Endothelial cell of umbilical vein (primary cell): ENCODE measurements around the gene PRR7. TPM values are rescaled to one million over a fixed set of nuclear protein-coding genes. Genes with fewer than 3 reads are reported as not detected.

Experiments used
- BruUV-seq: library from RNA; stranded (reverse); fragments of 400-500 nt; replicated peaks from 2 replicates; lab custom pipeline; 2021; lab: Mats Ljungman, UMichigan
- CTCF ChIA-PET: fragments of 300-600, 350-600 bp; sonication (Branson Sonifier 250); formaldehyde crosslinking; loops from one replicate; lab custom pipeline; 2021; ENCODE audit warnings: antibody characterized with exemption, inconsistent platforms; lab: Charles Lee
- POLR2A ChIA-PET: fragments of 300-600, 350-600 bp; sonication (Branson Sonifier 250); formaldehyde crosslinking; loops from one replicate; lab custom pipeline; 2021; ENCODE audit warnings: antibody characterized with exemption, inconsistent platforms; lab: Charles Lee
- DNase-seq: peaks from one replicate; pipeline ENCODE4 v3.0.0-alpha.2; 2011; ENCODE audit warnings: low read depth, low spot score
- FAIRE-seq: peaks from 2 replicates; lab custom pipeline; 2011; peaks lifted over from hg19 to GRCh38; lab: Jason Lieb, UNC
- H2AFZ ChIP-seq: 2 replicates; pipeline ENCODE4 v1.6.0; 2012; ENCODE audit warnings: low read depth, low read length, control low read depth, inconsistent platforms
- H3K27ac ChIP-seq: 2 replicates; pipeline ENCODE4 v1.5.1; 2011; ENCODE audit warnings: low read depth, mild to moderate bottlenecking, control low read depth, low read length, moderate library complexity; ENCODE audit not compliant: insufficient read depth
- H3K27me3 ChIP-seq, 2 experiments: 2 replicates each; pipeline versions ENCODE4 v1.6.0 to v1.6.1; 2011; ENCODE audit warnings: low read length in 2 of 2, mixed read lengths in 1 of 2; ENCODE audit not compliant: control insufficient read depth in 2 of 2, insufficient read depth in 2 of 2
- H3K36me3 ChIP-seq, 2 experiments: 2 replicates in 1 of 2; 3 replicates in 1 of 2; pipeline ENCODE4 v1.5.1; 2011; ENCODE audit warnings: low read length in 2 of 2, mild to moderate bottlenecking in 1 of 2, moderate library complexity in 1 of 2; ENCODE audit not compliant: control insufficient read depth in 2 of 2, insufficient read depth in 2 of 2; ENCODE audit errors: extremely low read depth in 1 of 2
- H3K4me1 ChIP-seq: 3 replicates; pipeline ENCODE4 v1.5.1; 2011; ENCODE audit warnings: mild to moderate bottlenecking, low read length; ENCODE audit not compliant: control insufficient read depth, insufficient read depth; ENCODE audit errors: extremely low read depth
- H3K4me2 ChIP-seq: 2 replicates; pipeline ENCODE4 v1.6.1; 2011; ENCODE audit warnings: low read length, control low read depth, mixed read lengths; ENCODE audit not compliant: insufficient read depth
- H3K4me3 ChIP-seq, 3 experiments: fragments of 200-600 bp in 1 of 3; sonication (generic), shearing (Covaris generic) in 1 of 3; replicated peaks in 1 of 3; 2 replicates each; pipeline ENCODE4 v1.5.1; 2011 to 2016; ENCODE audit warnings: control low read depth in 3 of 3, low read length in 3 of 3, mild to moderate bottlenecking in 2 of 3, inconsistent platforms in 1 of 3, low read depth in 1 of 3, moderate library complexity in 1 of 3; ENCODE audit not compliant: insufficient read depth in 1 of 3
- H3K79me2 ChIP-seq: 2 replicates; pipeline ENCODE4 v1.6.0; 2012; ENCODE audit warnings: low read length, inconsistent platforms; ENCODE audit not compliant: control insufficient read depth, insufficient read depth
- H3K9ac ChIP-seq: replicated peaks from 2 replicates; pipeline ENCODE3; 2011; ENCODE audit warnings: low read length, control low read depth; ENCODE audit not compliant: insufficient read depth; ENCODE audit errors: extremely low read depth
- H3K9me1 ChIP-seq: replicated peaks from 3 replicates; pipeline ENCODE4 v1.6.0; 2011; ENCODE audit warnings: mild to moderate bottlenecking, low read length; ENCODE audit not compliant: control insufficient read depth, insufficient read depth; ENCODE audit errors: extremely low read depth
- H3K9me3 ChIP-seq: replicated peaks from 2 replicates; pipeline ENCODE4 v1.5.1; 2012; ENCODE audit warnings: low read length, inconsistent platforms; ENCODE audit not compliant: control insufficient read depth, insufficient read depth
- H4K20me1 ChIP-seq: replicated peaks from 2 replicates; pipeline ENCODE3; 2011; ENCODE audit warnings: mild to moderate bottlenecking, low read length; ENCODE audit not compliant: control insufficient read depth, insufficient read depth; ENCODE audit errors: extremely low read depth
- EZH2 ChIP-seq: IDR thresholded peaks from 2 replicates; pipeline ENCODE4 v1.6.1; 2012; ENCODE audit warnings: borderline replicate concordance, low read depth, mild to moderate bottlenecking, moderate library complexity, low read length, inconsistent platforms; ENCODE audit not compliant: severe bottlenecking
- FOS ChIP-seq: IDR thresholded peaks from 2 replicates; pipeline ENCODE4 v1.6.1; 2011; ENCODE audit warnings: mild to moderate bottlenecking, low read length, moderate library complexity, borderline replicate concordance; ENCODE audit not compliant: insufficient read depth
- GATA2 ChIP-seq: IDR thresholded peaks from 2 replicates; pipeline ENCODE4 v1.7.0; 2011; ENCODE audit warnings: low read depth, mild to moderate bottlenecking, moderate library complexity, mixed read lengths, low read length; ENCODE audit not compliant: insufficient read length, insufficient read depth
- JUN ChIP-seq: IDR thresholded peaks from 2 replicates; pipeline ENCODE4 v1.6.1; 2011; ENCODE audit warnings: borderline replicate concordance, low read depth; ENCODE audit not compliant: insufficient read length, insufficient read depth
- POLR2A ChIP-seq: IDR thresholded peaks from 2 replicates; pipeline ENCODE4 v1.6.1; 2012; ENCODE audit warnings: low read depth, mild to moderate bottlenecking, control low read depth, low read length
- POLR2AphosphoS5 ChIP-seq: IDR thresholded peaks from 2 replicates; pipeline ENCODE4 v1.6.1; 2012; ENCODE audit warnings: low read depth, mild to moderate bottlenecking, control low read depth, low read length, moderate library complexity; ENCODE audit not compliant: insufficient read depth
- dilution Hi-C: fragments of 300-500 bp; cut with MboI; formaldehyde crosslinking; loops from one replicate; pipeline ENCODE4 v1.15.0; 2019; ENCODE audit warnings: low sequenced_read_pairs; ENCODE audit not compliant: extremely low pct_ligation_motif_present
- intact Hi-C: fragments of 100-400 bp; cut with micrococcal nuclease; formaldehyde crosslinking; loops from one replicate; pipeline ENCODE4 v1.10.0; 2022
- polyA plus RNA-seq, 4 experiments: library from polyadenylated mRNA; depleted of rRNA in 3 of 4; stranded (reverse) in 3 of 4; unstranded in 1 of 4; fragments of >200 nt; gene quantifications; 2 replicates each; pipeline versions ENCODE4 v1.2.1 to v1.2.3, GENCODE V29; 2011 to 2012; ENCODE audit warnings: missing spikeins in 1 of 4
- total RNA-seq: library from RNA; stranded (reverse); gene quantifications from 2 replicates; pipeline ENCODE4 v1.2.3, GENCODE V29; 2021
- TF ChIP-seq, protein P1 (sequence below): IDR thresholded peaks from 2 replicates; pipeline ENCODE4 v1.6.1; 2011; ENCODE audit not compliant: insufficient read depth, insufficient read length
- TF ChIP-seq, protein P2 (sequence below), 2 donors: IDR thresholded peaks; 1 replicate in 1 of 2; 2 replicates in 1 of 2; pipeline ENCODE4 v1.5.1; 2011; ENCODE audit warnings: low read length in 2 of 2, mild to moderate bottlenecking in 2 of 2, moderate library complexity in 2 of 2, control low read depth in 1 of 2, inconsistent platforms in 1 of 2, low read depth in 1 of 2; ENCODE audit not compliant: insufficient read depth in 1 of 2; ENCODE audit errors: extremely low read depth in 1 of 2

PRR7 gene
- total and polyA plus RNA-seq, 2 donors (not counting 3 experiments of a cell fraction or from before 2014, with no cell fraction given) = 6.5 to 6.6 TPM

- Histone ChIP-seq H3K27ac (peak overlapping the region; percentile 61), H3K9me3 (no peaks in the 10 kb centered on the region), H3K36me3 (no peaks in the 10 kb centered on the region), H3K9me1 (no peaks in the 10 kb centered on the region), H3K4me2 (peak overlapping the region; percentile 48), H3K4me3 (peak overlapping the region; percentile 40 to 52 (median 51)), H4K20me1 (no peaks in the 10 kb centered on the region), H3K9ac (peak overlapping the region; percentile 59), H3K27me3 (no peaks in the 10 kb centered on the region), H2AFZ (peak overlapping the region; percentile 92), H3K4me1 (peaks cover 14% of the 10 kb centered on the region), H3K79me2 (peaks cover 27% of the 10 kb centered on the region)
- intact Hi-C loops = loop anchor here (1.0 to 2.0 kb wide), 6 partner anchors 20 to 71 kb away; partner anchors contain the start of genes PDLIM7 and PRR7
- DNase-seq (peak; percentile 100), FAIRE-seq (peak; percentile 100)
- ChIA-PET POLR2A (interaction anchor here (0.6 to 1.9 kb wide), 17 partner anchors 8 to 325 kb away, joined by 3 to 8 read pairs (median 4); partner anchors contain the start of gene PDLIM7), CTCF (interaction anchor here (0.6 to 5.2 kb wide), 13 partner anchors 14 to 292 kb away, joined by 3 to 43 read pairs (median 6); partner anchors contain the start of gene PRR7)
- BruUV-seq = TSS peak; percentile 93
- dilution Hi-C loops = no loop called here
- TF ChIP-seq GATA2 (no peak), EZH2 (no peak), POLR2A (peak; percentile 56), POLR2AphosphoS5 (peak; percentile 83)
These were observed 20.6 kb upstream of the PRR7 start for GRCh38 chr5:177425801-177426565.

GRCh38 chr5:177426566-177427210 lies 19.9 kb upstream of the PRR7 start, which contains the start of gene GRK6:
Gene GRK6 (plus strand): TSS chr5:177426676. CDS start chr5:177426846, 170 bp downstream.
- no peaks in the 10 kb centered on the region for H3K9me1 ChIP-seq
- peak within 1 kb of the TSS; percentile 86 for H3K4me2 ChIP-seq
- H3K4me1 ChIP-seq = peaks cover 14% of the 10 kb centered on the region
- H3K9me3 ChIP-seq = no peaks in the 10 kb centered on the region
- ChIA-PET CTCF (interaction anchor here (0.6 to 5.2 kb wide), 15 partner anchors 13 to 292 kb away, joined by 3 to 43 read pairs (median 5); partner anchors contain the start of gene PRR7), POLR2A (interaction anchor here (0.6 to 1.9 kb wide), 16 partner anchors 8 to 326 kb away, joined by 3 to 8 read pairs (median 4); partner anchors contain the start of gene PDLIM7)
- H4K20me1 ChIP-seq = no peaks in the 10 kb centered on the region
- H3K4me3 ChIP-seq = peak within 1 kb of the TSS; percentile 51 to 72 (median 61)
- H3K79me2 ChIP-seq = peaks cover 27% of the 10 kb centered on the region
- H2AFZ ChIP-seq = peak within 1 kb of the TSS; percentile 92
- FAIRE-seq (no peak), DNase-seq (no peak)
- H3K27ac ChIP-seq = peak within 1 kb of the TSS; percentile 61
- TF ChIP-seq, protein P1, sequence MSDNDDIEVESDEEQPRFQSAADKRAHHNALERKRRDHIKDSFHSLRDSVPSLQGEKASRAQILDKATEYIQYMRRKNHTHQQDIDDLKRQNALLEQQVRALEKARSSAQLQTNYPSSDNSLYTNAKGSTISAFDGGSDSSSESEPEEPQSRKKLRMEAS = no peak
- TF ChIP-seq POLR2A = peak; percentile 65
- TF ChIP-seq GATA2 = no peak
- no peak for TF ChIP-seq JUN
- TF ChIP-seq EZH2 = no peak
- no peak for TF ChIP-seq FOS
- peak; percentile 66 for TF ChIP-seq POLR2AphosphoS5
- TF ChIP-seq, protein P2, sequence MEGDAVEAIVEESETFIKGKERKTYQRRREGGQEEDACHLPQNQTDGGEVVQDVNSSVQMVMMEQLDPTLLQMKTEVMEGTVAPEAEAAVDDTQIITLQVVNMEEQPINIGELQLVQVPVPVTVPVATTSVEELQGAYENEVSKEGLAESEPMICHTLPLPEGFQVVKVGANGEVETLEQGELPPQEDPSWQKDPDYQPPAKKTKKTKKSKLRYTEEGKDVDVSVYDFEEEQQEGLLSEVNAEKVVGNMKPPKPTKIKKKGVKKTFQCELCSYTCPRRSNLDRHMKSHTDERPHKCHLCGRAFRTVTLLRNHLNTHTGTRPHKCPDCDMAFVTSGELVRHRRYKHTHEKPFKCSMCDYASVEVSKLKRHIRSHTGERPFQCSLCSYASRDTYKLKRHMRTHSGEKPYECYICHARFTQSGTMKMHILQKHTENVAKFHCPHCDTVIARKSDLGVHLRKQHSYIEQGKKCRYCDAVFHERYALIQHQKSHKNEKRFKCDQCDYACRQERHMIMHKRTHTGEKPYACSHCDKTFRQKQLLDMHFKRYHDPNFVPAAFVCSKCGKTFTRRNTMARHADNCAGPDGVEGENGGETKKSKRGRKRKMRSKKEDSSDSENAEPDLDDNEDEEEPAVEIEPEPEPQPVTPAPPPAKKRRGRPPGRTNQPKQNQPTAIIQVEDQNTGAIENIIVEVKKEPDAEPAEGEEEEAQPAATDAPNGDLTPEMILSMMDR (IDR thresholded peaks at IDR 0.05; ENCODE audit: extremely low read depth in 1 of 2, insufficient read depth in 1 of 2, low read depth in 1 of 2, low read length in 2 of 2) = no peak
- no peaks in the 10 kb centered on the region for H3K27me3 ChIP-seq
- BruUV-seq = no TSS peak
- dilution Hi-C loops (no loop called here), intact Hi-C loops (loop anchor here (1.0 to 2.0 kb wide), 6 partner anchors 20 to 71 kb away; partner anchors contain the start of genes PDLIM7 and PRR7)
- H3K36me3 ChIP-seq = peaks cover 0 to 6% of the 10 kb centered on the region in 2 experiments
- H3K9ac ChIP-seq = peak within 1 kb of the TSS; percentile 81
